ENCODE data around the gene VWA5A.

DNA sequence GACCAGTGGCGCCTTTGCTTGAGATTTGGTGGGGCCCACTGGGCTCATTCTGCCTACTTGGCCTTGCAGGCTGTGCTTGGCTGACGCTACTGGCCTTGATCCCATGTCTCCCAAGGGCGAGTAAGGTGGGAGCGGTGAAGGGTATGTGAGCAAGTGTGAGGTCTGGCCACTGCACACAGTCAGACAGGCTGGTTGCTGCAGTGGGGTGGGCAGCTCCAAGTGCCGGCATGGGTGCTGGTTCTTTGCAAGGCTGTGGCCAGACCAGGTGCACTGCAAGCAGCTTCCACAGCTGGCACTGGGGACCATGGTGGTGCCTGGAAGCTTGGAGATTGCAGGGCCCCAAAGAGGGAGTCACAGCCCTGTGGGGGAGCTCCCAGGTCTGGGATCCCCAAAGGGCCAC is 40.7 kb upstream of the VWA5A start:
- TF ChIP-seq, protein P1, sequence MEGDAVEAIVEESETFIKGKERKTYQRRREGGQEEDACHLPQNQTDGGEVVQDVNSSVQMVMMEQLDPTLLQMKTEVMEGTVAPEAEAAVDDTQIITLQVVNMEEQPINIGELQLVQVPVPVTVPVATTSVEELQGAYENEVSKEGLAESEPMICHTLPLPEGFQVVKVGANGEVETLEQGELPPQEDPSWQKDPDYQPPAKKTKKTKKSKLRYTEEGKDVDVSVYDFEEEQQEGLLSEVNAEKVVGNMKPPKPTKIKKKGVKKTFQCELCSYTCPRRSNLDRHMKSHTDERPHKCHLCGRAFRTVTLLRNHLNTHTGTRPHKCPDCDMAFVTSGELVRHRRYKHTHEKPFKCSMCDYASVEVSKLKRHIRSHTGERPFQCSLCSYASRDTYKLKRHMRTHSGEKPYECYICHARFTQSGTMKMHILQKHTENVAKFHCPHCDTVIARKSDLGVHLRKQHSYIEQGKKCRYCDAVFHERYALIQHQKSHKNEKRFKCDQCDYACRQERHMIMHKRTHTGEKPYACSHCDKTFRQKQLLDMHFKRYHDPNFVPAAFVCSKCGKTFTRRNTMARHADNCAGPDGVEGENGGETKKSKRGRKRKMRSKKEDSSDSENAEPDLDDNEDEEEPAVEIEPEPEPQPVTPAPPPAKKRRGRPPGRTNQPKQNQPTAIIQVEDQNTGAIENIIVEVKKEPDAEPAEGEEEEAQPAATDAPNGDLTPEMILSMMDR (IDR thresholded peaks at IDR 0.05), result no peak
- TF ChIP-seq POLR2A (IDR thresholded peaks at IDR 0.05), result no peak
